CD4-positive, alpha-beta T cell treated with Interferon alpha-2 for 1 hour (primary cell): ENCODE measurements around the gene KRT81.

Experiments used
- DNase-seq, 2 donors: peaks; one replicate each; pipeline ENCODE4 v3.0.0-alpha.2; 2020 to 2022

Gene KRT81

GRCh38 chr12:52238916-52239646, 52.3 kb downstream of the KRT81 start:
- no peak for DNase-seq

GRCh38 chr12:52238207-52238840, 53.0 kb downstream of the KRT81 start:
- DNase-seq: no peak

- no peak for DNase-seq
These were observed 54.8 kb downstream of the KRT81 start for GRCh38 chr12:52236386-52237050.
